Colonic mucosa (tissue), 4 donors: Measurements from ENCODE around the gene CNGA3. TPM values are rescaled to one million over a fixed set of nuclear protein-coding genes. Genes with fewer than 3 reads are reported as not detected.

Experiments used
- DNase-seq: peaks from one replicate; pipeline ENCODE4 v3.0.0-alpha.2; 2020
- H3K27ac ChIP-seq: fragments of 200-600 bp; one replicate; pipeline ENCODE4 v1.8.0; 2021
- H3K27me3 ChIP-seq: fragments of 200-600 bp; one replicate; pipeline ENCODE4 v1.8.0; 2021
- H3K36me3 ChIP-seq: fragments of 200-600 bp; one replicate; pipeline ENCODE4 v1.8.0; 2021
- H3K4me1 ChIP-seq: fragments of 200-600 bp; one replicate; pipeline ENCODE4 v1.8.0; 2021; ENCODE audit warnings: mild to moderate bottlenecking
- H3K4me3 ChIP-seq: fragments of 200-600 bp; one replicate; pipeline ENCODE4 v1.8.0; 2021
- H3K9ac ChIP-seq, 2 donors: one replicate each; pipeline ENCODE4 v1.7.0; 2013; ENCODE audit warnings: control low read depth in 2 of 2, low read depth in 2 of 2, low read length in 2 of 2
- H3K9me3 ChIP-seq: fragments of 200-600 bp; one replicate; pipeline ENCODE4 v1.8.0; 2021
- CTCF ChIP-seq: fragments of 200-600 bp; IDR thresholded peaks from one replicate; pipeline ENCODE4 v1.8.0; 2022; ENCODE audit warnings: antibody characterized with exemption, mild to moderate bottlenecking
- intact Hi-C: fragments of 100-400 bp; cut with DNase I; formaldehyde crosslinking; loops from one replicate; pipeline ENCODE4 v1.14.1; 2022
- total RNA-seq, 2 donors: library from RNA; stranded (reverse); fragmentation: NEBNext Ultra II Directional in 1 of 2; extraction: Animal tissue kit (Norgen Biotek cat#: 25700) in 1 of 2; gene quantifications; one replicate each; pipeline ENCODE4 v1.2.1, GENCODE V29; 2021
- donor health status: healthy.
- donor health status: DM: no; HTN: no; CAD: no.
- donor health status: DM: no; HTN: no; CAD: no.

The CNGA3 gene
- total RNA-seq, 2 donors from 2014 or later: 0.20 to 0.35 TPM

- TF ChIP-seq CTCF: no peak
- intact Hi-C loops: no loop called here
- Histone ChIP-seq H3K4me3 (no peak overlapping the region), H3K4me1 (no peaks in the 10 kb centered on the region), H3K27me3 (no peaks in the 10 kb centered on the region), H3K36me3 (no peaks in the 10 kb centered on the region), H3K9me3 (no peaks in the 10 kb centered on the region), H3K27ac (no peak overlapping the region), H3K9ac (no peak overlapping the region)
- DNase-seq: no peak
Observed at GRCh38 chr2:98396745-98397355, 50.6 kb downstream of the CNGA3 start.

DNA sequence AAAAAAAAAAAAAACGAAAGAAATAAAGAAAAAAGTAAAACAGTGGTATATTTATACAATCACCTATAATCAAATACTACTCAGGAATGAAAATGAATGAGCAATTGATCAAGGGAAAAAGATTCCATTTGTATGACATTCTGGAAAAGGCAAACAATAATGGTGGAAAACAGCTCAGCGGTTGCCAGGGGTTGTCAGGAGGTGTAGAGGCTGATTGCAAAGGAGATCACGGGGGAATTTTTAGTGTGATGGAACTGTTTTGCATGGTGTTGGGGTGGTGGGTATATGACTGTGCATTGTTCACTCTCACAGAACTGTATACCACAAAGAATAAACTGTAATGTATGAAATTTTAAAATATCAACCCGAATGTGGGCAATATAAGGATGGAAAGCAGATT, 52.9 kb downstream of the CNGA3 start:
- no peak for DNase-seq
- no peak for TF ChIP-seq CTCF
- Histone ChIP-seq H3K27ac (no peak overlapping the region), H3K4me3 (no peak overlapping the region), H3K9ac (no peak overlapping the region), H3K9me3 (no peaks in the 10 kb centered on the region), H3K4me1 (no peaks in the 10 kb centered on the region), H3K36me3 (no peaks in the 10 kb centered on the region), H3K27me3 (no peaks in the 10 kb centered on the region)
- intact Hi-C loops: no loop called here

DNA sequence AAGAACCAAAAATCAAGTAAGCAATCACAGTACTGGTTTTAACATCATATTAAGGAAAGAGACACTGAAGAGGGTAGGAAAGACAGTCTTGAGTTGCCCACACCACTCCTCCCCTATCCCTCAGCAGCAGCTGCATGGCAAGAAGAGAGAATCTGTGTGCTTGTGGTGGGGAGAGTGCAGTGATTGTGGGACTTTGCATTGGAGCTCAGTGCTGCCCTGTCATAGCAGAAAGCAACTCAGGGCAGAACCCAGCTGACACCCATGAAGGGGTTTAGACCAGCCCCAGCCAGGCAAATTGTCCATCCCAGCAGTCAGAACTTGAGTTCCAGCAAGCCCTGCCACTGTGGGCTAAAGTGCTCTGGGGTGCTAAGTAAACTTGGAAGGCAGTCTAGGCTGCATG, 57.6 kb downstream of the CNGA3 start:
- H3K4me3 ChIP-seq: no peak overlapping the region
- H3K27ac ChIP-seq: no peak overlapping the region
- no peaks in the 10 kb centered on the region for H3K27me3 ChIP-seq
- no peak for TF ChIP-seq CTCF
- intact Hi-C loops: no loop called here
- no peaks in the 10 kb centered on the region for H3K36me3 ChIP-seq
- no peaks in the 10 kb centered on the region for H3K4me1 ChIP-seq
- no peaks in the 10 kb centered on the region for H3K9me3 ChIP-seq
- no peak overlapping the region for H3K9ac ChIP-seq
- no peak for DNase-seq

GRCh38 chr2:98404556-98405250, 58.4 kb downstream of the CNGA3 start:
- no peaks in the 10 kb centered on the region for H3K27me3 ChIP-seq
- no peak for TF ChIP-seq CTCF
- H3K9ac ChIP-seq: no peak overlapping the region
- H3K27ac ChIP-seq: no peak overlapping the region
- no peaks in the 10 kb centered on the region for H3K9me3 ChIP-seq
- no peaks in the 10 kb centered on the region for H3K36me3 ChIP-seq
- no peak for DNase-seq
- no peak overlapping the region for H3K4me3 ChIP-seq
- no peaks in the 10 kb centered on the region for H3K4me1 ChIP-seq
- intact Hi-C loops: no loop called here

DNA sequence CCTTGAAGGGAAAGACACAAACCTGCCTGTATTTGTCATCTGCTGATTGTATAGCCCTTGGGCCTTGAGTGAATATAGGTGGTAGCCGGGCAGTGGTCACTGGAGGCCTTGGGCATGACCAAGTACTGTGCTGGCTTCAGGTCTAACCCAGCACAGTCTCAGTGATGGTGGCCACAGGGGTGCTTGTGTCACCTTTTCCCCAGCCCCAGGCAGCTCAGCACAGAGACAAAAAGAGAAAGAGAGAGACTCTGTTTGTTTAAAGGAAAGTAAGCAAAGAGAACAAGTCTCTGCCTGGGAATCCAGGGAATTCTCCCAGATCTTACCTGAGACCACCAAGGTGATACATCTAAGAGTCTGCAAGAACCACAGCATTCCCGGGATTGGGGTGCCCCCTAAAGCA, 59.0 kb downstream of the CNGA3 start:
- intact Hi-C loops: no loop called here
- Histone ChIP-seq H3K36me3 (no peaks in the 10 kb centered on the region), H3K9me3 (no peaks in the 10 kb centered on the region), H3K4me3 (no peak overlapping the region), H3K27me3 (no peaks in the 10 kb centered on the region), H3K27ac (no peak overlapping the region), H3K9ac (no peak overlapping the region), H3K4me1 (no peaks in the 10 kb centered on the region)
- no peak for DNase-seq
- TF ChIP-seq CTCF: no peak
